ENCODE results near the gene CDH15. TPM values are rescaled to one million over a fixed set of nuclear protein-coding genes. Genes with fewer than 3 reads are reported as not detected.
"Not testable (repeated sequence)": the region's sequence is repeated elsewhere in the genome, so short reads cannot be mapped to it uniquely, and the experiment has no call there.

The CDH15 gene
- total and polyA plus RNA-seq, 8 donors = 0.29 to 4.2 (median 0.43) TPM

DNA sequence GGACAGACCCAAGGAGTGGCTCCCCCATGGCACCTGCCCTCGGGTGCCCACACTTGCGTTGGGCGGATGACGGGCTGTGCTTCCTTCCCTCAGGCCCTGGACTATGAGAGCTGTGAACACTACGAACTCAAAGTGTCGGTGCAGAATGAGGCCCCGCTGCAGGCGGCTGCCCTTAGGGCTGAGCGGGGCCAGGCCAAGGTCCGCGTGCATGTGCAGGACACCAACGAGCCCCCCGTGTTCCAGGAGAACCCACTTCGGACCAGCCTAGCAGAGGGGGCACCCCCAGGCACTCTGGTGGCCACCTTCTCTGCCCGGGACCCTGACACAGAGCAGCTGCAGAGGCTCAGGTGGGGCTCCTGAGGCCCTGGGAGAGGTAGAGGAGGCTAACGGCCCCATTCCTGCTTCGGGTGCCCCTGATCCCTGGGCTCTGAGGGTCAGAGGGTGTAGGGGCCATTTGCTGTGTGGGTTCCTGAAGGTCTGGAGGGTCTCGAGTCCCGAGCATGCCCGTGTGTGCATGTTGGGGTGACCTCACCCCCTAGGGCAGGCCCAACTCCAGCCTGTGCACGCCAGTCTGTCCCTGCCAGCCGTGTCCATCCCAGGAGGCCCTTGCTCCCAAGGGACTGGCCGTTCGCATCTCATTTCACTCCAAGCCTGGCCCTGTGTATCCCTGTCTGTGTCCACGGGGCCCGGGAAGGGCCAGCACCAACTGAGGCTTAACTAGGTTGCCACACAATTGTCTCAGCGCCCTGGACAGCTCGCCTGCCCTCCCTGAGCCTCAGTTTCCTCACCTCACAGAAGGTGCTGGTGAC lies 18.8 kb downstream of the CDH15 start:
- TF ChIP-seq, protein P1, sequence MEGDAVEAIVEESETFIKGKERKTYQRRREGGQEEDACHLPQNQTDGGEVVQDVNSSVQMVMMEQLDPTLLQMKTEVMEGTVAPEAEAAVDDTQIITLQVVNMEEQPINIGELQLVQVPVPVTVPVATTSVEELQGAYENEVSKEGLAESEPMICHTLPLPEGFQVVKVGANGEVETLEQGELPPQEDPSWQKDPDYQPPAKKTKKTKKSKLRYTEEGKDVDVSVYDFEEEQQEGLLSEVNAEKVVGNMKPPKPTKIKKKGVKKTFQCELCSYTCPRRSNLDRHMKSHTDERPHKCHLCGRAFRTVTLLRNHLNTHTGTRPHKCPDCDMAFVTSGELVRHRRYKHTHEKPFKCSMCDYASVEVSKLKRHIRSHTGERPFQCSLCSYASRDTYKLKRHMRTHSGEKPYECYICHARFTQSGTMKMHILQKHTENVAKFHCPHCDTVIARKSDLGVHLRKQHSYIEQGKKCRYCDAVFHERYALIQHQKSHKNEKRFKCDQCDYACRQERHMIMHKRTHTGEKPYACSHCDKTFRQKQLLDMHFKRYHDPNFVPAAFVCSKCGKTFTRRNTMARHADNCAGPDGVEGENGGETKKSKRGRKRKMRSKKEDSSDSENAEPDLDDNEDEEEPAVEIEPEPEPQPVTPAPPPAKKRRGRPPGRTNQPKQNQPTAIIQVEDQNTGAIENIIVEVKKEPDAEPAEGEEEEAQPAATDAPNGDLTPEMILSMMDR (IDR thresholded peaks at IDR 0.05) = no peak
- H3K27me3 ChIP-seq = peaks cover 0 to 21% of the 10 kb centered on the region in 2 donors
- H3K4me3 ChIP-seq = no peak overlapping the region
- intact Hi-C loops (cut with DNase I) = no loop called here
- DNase-seq (peak in 1 of 4 donors; percentile 75), ATAC-seq (no peak)
- no peak overlapping the region for H3K27ac ChIP-seq
- H3K4me1 ChIP-seq = peaks cover 3 to 9% of the 10 kb centered on the region in 2 donors
- H3K9me3 ChIP-seq = no peaks in the 10 kb centered on the region
- H3K36me3 ChIP-seq = peaks cover 0 to 3% of the 10 kb centered on the region in 2 donors

DNA sequence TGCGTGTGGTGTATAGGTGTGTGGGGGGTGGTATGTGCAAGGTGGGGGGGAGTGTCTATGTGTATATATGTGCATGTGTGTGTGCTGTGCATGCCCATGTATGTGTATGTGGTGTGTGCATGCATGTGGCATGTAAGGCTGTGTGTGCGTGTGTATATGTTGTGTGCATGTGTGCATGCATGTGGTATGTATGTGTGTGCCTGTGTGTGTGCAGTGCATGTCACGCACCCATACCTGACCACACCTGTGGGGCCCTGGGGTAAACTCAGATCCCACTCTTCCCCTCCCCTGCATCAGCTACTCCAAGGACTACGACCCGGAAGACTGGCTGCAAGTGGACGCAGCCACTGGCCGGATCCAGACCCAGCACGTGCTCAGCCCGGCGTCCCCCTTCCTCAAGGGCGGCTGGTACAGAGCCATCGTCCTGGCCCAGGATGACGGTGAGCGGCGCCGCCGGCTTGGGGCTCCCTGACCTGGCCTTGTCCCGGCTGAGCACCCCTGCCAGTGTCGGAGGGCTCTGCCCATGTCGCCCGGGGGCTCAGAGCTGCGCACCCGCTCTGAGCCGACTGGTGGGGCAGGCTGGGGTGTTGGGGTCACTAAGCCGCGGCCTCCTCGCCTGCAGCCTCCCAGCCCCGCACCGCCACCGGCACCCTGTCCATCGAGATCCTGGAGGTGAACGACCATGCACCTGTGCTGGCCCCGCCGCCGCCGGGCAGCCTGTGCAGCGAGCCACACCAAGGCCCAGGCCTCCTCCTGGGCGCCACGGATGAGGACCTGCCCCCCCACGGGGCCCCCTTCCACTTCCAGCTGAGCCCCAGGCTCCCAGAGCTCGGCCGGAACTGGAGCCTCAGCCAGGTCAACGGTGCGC lies 19.7 kb downstream of the CDH15 start:
- ATAC-seq (no peak), DNase-seq (peak in 2 of 4 donors; percentile 35 to 82)
- H3K4me3 ChIP-seq = peak overlapping the region; percentile 42 to 48
- intact Hi-C loops (cut with DNase I) = no loop called here
- no peaks in the 10 kb centered on the region for H3K9me3 ChIP-seq
- TF ChIP-seq, protein P1 (IDR thresholded peaks at IDR 0.05) = no peak
- H3K27me3 ChIP-seq = peaks cover 0 to 21% of the 10 kb centered on the region in 2 donors
- peaks cover 0 to 9% of the 10 kb centered on the region in 2 donors for H3K36me3 ChIP-seq
- H3K4me1 ChIP-seq = peaks cover 3 to 9% of the 10 kb centered on the region in 2 donors
- no peak overlapping the region for H3K27ac ChIP-seq

DNA sequence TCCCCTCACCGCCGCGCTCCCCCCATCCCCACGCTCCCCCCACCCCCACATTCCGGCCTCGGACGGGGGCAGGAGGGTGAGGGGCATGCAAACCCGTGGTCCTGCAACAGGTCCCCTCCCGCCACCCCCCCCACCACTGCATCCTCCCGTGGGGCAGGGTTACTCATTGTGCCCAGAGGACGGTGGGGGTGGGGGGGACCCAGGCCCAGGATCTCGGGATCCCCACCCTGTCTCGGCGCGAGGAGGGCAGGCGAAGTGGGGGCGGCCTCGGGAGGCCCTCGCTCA lies 20.3 kb downstream of the CDH15 start:
- ATAC-seq (no peak), DNase-seq (no peak)
- H3K27me3 ChIP-seq = peaks cover 0 to 21% of the 10 kb centered on the region in 2 donors
- peaks cover 0 to 10% of the 10 kb centered on the region in 2 donors for H3K36me3 ChIP-seq
- H3K27ac ChIP-seq = no peak overlapping the region
- H3K4me1 ChIP-seq = peaks cover 3 to 9% of the 10 kb centered on the region in 2 donors
- H3K9me3 ChIP-seq = no peaks in the 10 kb centered on the region
- peak overlapping the region; percentile 42 to 48 for H3K4me3 ChIP-seq
- TF ChIP-seq, protein P1 (IDR thresholded peaks at IDR 0.05) = no peak
- intact Hi-C loops (cut with DNase I) = no loop called here

DNA sequence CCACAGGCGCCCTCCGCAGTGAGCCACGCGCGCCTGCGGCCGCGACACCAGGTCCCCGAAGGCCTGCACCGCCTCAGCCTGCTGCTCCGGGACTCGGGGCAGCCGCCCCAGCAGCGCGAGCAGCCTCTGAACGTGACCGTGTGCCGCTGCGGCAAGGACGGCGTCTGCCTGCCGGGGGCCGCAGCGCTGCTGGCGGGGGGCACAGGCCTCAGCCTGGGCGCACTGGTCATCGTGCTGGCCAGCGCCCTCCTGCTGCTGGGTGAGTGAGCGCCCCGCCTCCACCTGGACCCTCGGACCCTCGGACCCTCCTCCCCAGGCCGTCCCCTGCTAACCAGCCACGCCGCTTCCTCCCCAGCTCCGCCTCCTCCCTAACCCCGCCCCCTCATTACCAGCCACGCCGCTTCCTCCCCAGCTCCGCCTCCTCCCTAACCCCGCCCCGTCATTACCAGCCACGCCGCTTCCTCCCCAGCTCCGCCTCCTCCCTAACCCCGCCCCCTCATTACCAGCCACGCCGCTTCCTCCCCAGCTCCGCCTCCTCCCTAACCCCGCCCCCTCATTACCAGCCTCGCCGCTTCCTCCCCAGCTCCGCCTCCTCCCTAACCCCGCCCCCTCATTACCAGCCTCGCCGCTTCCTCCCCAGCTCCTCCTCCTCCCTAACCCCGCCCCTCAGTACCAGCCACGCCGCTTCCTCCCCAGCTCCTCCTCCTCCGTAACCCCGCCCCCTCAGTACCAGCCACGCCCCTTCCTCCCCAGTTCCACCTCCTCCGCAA lies 20.8 kb downstream of the CDH15 start:
- intact Hi-C loops (cut with DNase I); H3K9me3 ChIP-seq; H3K4me1 ChIP-seq; H3K27ac ChIP-seq: not testable (repeated sequence)
- peak; percentile 35 for ATAC-seq
- peak; percentile 37 to 92 (median 84) for DNase-seq
- Histone ChIP-seq H3K4me3 (peak overlapping the region; percentile 42 to 48), H3K27me3 (peaks cover 0 to 26% of the 10 kb centered on the region in 2 donors), H3K36me3 (peaks cover 0 to 13% of the 10 kb centered on the region in 2 donors)

DNA sequence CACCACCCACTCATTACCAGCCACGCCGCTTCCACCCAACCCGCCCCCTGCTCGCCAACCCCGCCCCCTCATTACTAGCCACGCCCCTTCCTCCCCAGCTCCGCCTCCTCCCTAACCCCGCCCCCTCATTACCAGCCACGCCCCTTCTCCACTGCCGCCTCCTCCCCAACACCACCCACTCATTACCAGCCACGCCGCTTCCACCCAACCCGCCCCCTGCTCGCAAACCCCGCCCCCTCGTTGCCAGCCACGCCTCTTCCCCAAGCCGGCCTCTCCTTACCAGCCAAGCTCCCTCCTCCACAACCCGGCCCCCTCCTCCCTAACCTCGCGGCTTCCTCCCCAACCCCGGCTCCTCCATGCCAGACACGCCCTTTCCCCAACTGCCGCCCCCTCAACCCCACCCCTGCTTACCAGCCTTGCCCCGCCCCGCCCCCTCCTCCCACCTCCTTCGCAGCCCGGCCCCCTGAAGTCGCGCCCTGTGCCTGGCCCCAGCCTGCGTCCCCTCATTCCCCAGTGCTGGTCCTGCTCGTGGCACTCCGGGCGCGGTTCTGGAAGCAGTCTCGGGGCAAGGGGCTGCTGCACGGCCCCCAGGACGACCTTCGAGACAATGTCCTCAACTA lies 21.5 kb downstream of the CDH15 start:
- DNase-seq (peak in 3 of 4 donors; percentile 64 to 92 (median 92)), ATAC-seq (peak; percentile 86)
- no peak overlapping the region for H3K27ac ChIP-seq
- intact Hi-C loops (cut with DNase I) = no loop called here
- TF ChIP-seq, protein P1 (IDR thresholded peaks at IDR 0.05) = no peak
- H3K36me3 ChIP-seq = peaks cover 0 to 13% of the 10 kb centered on the region in 2 donors
- H3K27me3 ChIP-seq = peaks cover 0 to 33% of the 10 kb centered on the region in 2 donors
- peak overlapping the region in 1 of 2 donors; percentile 14 for H3K4me3 ChIP-seq
- H3K9me3 ChIP-seq = no peaks in the 10 kb centered on the region
- peaks cover 3 to 9% of the 10 kb centered on the region in 2 donors for H3K4me1 ChIP-seq

Data from left lung (tissue), 10 donors.